Hepatocyte (in vitro differentiated cells): Measurements from ENCODE around the gene SLC6A7. TPM values are rescaled to one million over a fixed set of nuclear protein-coding genes. Genes with fewer than 3 reads are reported as not detected.

Experiments
- DNase-seq: peaks from one replicate; pipeline ENCODE4 v3.0.0-alpha.2; 2016; ENCODE audit warnings: low spot score
- H2AFZ ChIP-seq: fragments of 200-600 bp; sonication (generic); 2 replicates; pipeline ENCODE4 v1.6.0; 2016; ENCODE audit warnings: antibody characterized with exemption, mild to moderate bottlenecking
- H3K27ac ChIP-seq: fragments of 200-600 bp; sonication (generic); 2 replicates; pipeline ENCODE4 v1.5.1; 2016; ENCODE audit warnings: mild to moderate bottlenecking
- H3K27me3 ChIP-seq: fragments of 200-600 bp; sonication (generic); 2 replicates; pipeline ENCODE4 v1.6.1; 2016
- H3K36me3 ChIP-seq: fragments of 200-600 bp; sonication (generic); replicated peaks from 2 replicates; pipeline ENCODE4 v1.5.1; 2016; ENCODE audit warnings: low read depth; ENCODE audit not compliant: insufficient read depth
- H3K4me1 ChIP-seq: fragments of 200-600 bp; sonication (generic); 2 replicates; pipeline ENCODE4 v1.5.1; 2016; ENCODE audit warnings: mild to moderate bottlenecking, moderate library complexity; ENCODE audit not compliant: insufficient read depth
- H3K4me2 ChIP-seq: fragments of 200-600 bp; sonication (generic); 2 replicates; pipeline ENCODE4 v1.6.0; 2016
- H3K4me3 ChIP-seq: fragments of 200-600 bp; sonication (generic); 2 replicates; pipeline ENCODE4 v1.5.1; 2016; ENCODE audit warnings: mild to moderate bottlenecking
- H3K79me2 ChIP-seq: fragments of 200-600 bp; sonication (generic); 2 replicates; pipeline ENCODE4 v1.6.0; 2017; ENCODE audit warnings: mild to moderate bottlenecking
- H3K9me2 ChIP-seq: fragments of 200-600 bp; sonication (generic); replicated peaks from 2 replicates; pipeline ENCODE4 v1.6.0; 2017; ENCODE audit warnings: mild to moderate bottlenecking; ENCODE audit not compliant: insufficient read depth
- H3K9me3 ChIP-seq: fragments of 200-600 bp; sonication (generic); 2 replicates; pipeline ENCODE4 v1.5.1; 2016; ENCODE audit warnings: low read depth, mild to moderate bottlenecking
- H4K20me1 ChIP-seq: fragments of 200-600 bp; sonication (generic); 2 replicates; pipeline ENCODE4 v1.6.0; 2016; ENCODE audit warnings: mild to moderate bottlenecking; ENCODE audit not compliant: insufficient read depth, poor library complexity, severe bottlenecking
- CTCF ChIP-seq: fragments of 200-600 bp; sonication (generic); IDR thresholded peaks from 2 replicates; pipeline ENCODE4 v1.5.1; 2016; ENCODE audit warnings: antibody characterized with exemption, mild to moderate bottlenecking; ENCODE audit not compliant: poor library complexity
- EZH2 ChIP-seq: fragments of 200-600 bp; sonication (generic); IDR thresholded peaks from 2 replicates; pipeline ENCODE4 v1.6.1; 2016; ENCODE audit warnings: antibody characterized with exemption, mild to moderate bottlenecking, borderline replicate concordance
- EZH2phosphoT487 ChIP-seq: fragments of 200-600 bp; sonication (generic); IDR thresholded peaks from one replicate; pipeline ENCODE4 v1.6.1; 2018; ENCODE audit warnings: antibody characterized with exemption, mild to moderate bottlenecking, low read depth, moderate library complexity; ENCODE audit not compliant: unreplicated experiment, severe bottlenecking
- WGBS: methylation state at CpG from one replicate; pipeline ENCODE4 v1.1.6; 2016; ENCODE audit warnings: low lambda C conversion rate; ENCODE audit errors: missing lambda C conversion rate; 5-methylcytosine and 5-hydroxymethylcytosine counted together
- polyA plus RNA-seq: library from polyadenylated mRNA; unstranded; fragments of >200 nt; fragmentation: Nextera tagmentation; extraction: Ambion mirVana; gene quantifications from 2 replicates; pipeline ENCODE4 v1.2.1, GENCODE V29; 2016
- total RNA-seq: library from RNA; depleted of rRNA; stranded (reverse); fragments of >200 nt; gene quantifications from 2 replicates; pipeline ENCODE4 v1.2.3, GENCODE V29; 2014

SLC6A7 gene
- total and polyA plus RNA-seq, 2 experiments from 2014 or later, result 0.39 to 1.1 TPM

GRCh38 chr5:150256410-150257064 is 66.7 kb downstream of the SLC6A7 start:
- no peaks in the 10 kb centered on the region for H4K20me1 ChIP-seq
- no peak for DNase-seq

GRCh38 chr5:150257424-150257823 is 67.6 kb downstream of the SLC6A7 start:
- no peak for TF ChIP-seq CTCF
- no peak for TF ChIP-seq EZH2
- TF ChIP-seq EZH2phosphoT487, result no peak
- no peaks in the 10 kb centered on the region for H3K27me3 ChIP-seq
- no peaks in the 10 kb centered on the region for H3K9me2 ChIP-seq
- H3K9me3 ChIP-seq, result no peaks in the 10 kb centered on the region
- no peak overlapping the region for H2AFZ ChIP-seq
- no peak overlapping the region for H3K4me2 ChIP-seq
- H3K79me2 ChIP-seq, result no peaks in the 10 kb centered on the region
- H3K4me1 ChIP-seq, result peaks cover 7% of the 10 kb centered on the region
- H3K4me3 ChIP-seq, result no peak overlapping the region
- WGBS, result 81% methylated on average over 10 of the region's 11 CpGs
- no peak overlapping the region for H3K27ac ChIP-seq
- no peaks in the 10 kb centered on the region for H3K36me3 ChIP-seq
- no peaks in the 10 kb centered on the region for H4K20me1 ChIP-seq
- DNase-seq, result no peak

More at GRCh38 chr5:150256410-150257064, 66.7 kb downstream of the SLC6A7 start:
- H3K36me3 ChIP-seq, result no peaks in the 10 kb centered on the region
- no peaks in the 10 kb centered on the region for H3K79me2 ChIP-seq
- peaks cover 7% of the 10 kb centered on the region for H3K4me1 ChIP-seq
- H3K27me3 ChIP-seq, result no peaks in the 10 kb centered on the region
- H3K4me3 ChIP-seq, result no peak overlapping the region
- no peaks in the 10 kb centered on the region for H3K9me3 ChIP-seq
- no peaks in the 10 kb centered on the region for H3K9me2 ChIP-seq
- no peak overlapping the region for H3K4me2 ChIP-seq
- WGBS, result 69% methylated on average over 12 of the region's 12 CpGs
- TF ChIP-seq EZH2phosphoT487 (no peak), CTCF (peak; percentile 9), EZH2 (no peak)
- H2AFZ ChIP-seq, result no peak overlapping the region
- H3K27ac ChIP-seq, result no peak overlapping the region

GRCh38 chr5:150258130-150258529 is 68.3 kb downstream of the SLC6A7 start:
- TF ChIP-seq EZH2 (no peak), EZH2phosphoT487 (no peak), CTCF (no peak)
- H3K4me1 ChIP-seq, result peaks cover 7% of the 10 kb centered on the region
- no peaks in the 10 kb centered on the region for H3K36me3 ChIP-seq
- no peaks in the 10 kb centered on the region for H3K9me2 ChIP-seq
- H3K9me3 ChIP-seq, result no peaks in the 10 kb centered on the region
- no peaks in the 10 kb centered on the region for H3K79me2 ChIP-seq
- no peak overlapping the region for H3K4me3 ChIP-seq
- H3K27ac ChIP-seq, result no peak overlapping the region
- DNase-seq, result no peak
- no peaks in the 10 kb centered on the region for H4K20me1 ChIP-seq
- 92% methylated on average over 6 of the region's 6 CpGs for WGBS
- no peaks in the 10 kb centered on the region for H3K27me3 ChIP-seq
- no peak overlapping the region for H2AFZ ChIP-seq
- H3K4me2 ChIP-seq, result no peak overlapping the region

Other genes starting within 250 kb of the SLC6A7 start
- gene PDE6A, start 245.3 kb upstream of the SLC6A7 start, total RNA-seq, result 3.6 and 4.6 TPM in 2 replicates
- gene PDE6A, start 245.3 kb upstream of the SLC6A7 start, polyA plus RNA-seq, result 3.7 and 3.9 TPM in 2 replicates
- gene SLC26A2, start 229.3 kb upstream of the SLC6A7 start, total RNA-seq, result 160 TPM in 2 replicates
- 33.7 and 45.7 TPM in 2 replicates for gene SLC26A2, start 229.3 kb upstream of the SLC6A7 start, polyA plus RNA-seq
- 4.6 and 5.0 TPM in 2 replicates for gene TIGD6, start 189.4 kb upstream of the SLC6A7 start, total RNA-seq
- gene TIGD6, start 189.4 kb upstream of the SLC6A7 start, polyA plus RNA-seq, result 4.5 and 4.6 TPM in 2 replicates
- gene HMGXB3, start 189.3 kb upstream of the SLC6A7 start, total RNA-seq, result 32.8 and 47.5 TPM in 2 replicates
- gene HMGXB3, start 189.3 kb upstream of the SLC6A7 start, polyA plus RNA-seq, result 23.4 and 24.6 TPM in 2 replicates
- gene CSF1R, start 103.5 kb upstream of the SLC6A7 start, total RNA-seq, result 4.5 and 4.7 TPM in 2 replicates
- gene CSF1R, start 103.5 kb upstream of the SLC6A7 start, polyA plus RNA-seq, result 3.6 and 5.1 TPM in 2 replicates
- gene PDGFRB, start 34.2 kb upstream of the SLC6A7 start, total RNA-seq, result 36.8 and 55.1 TPM in 2 replicates
- gene PDGFRB, start 34.2 kb upstream of the SLC6A7 start, polyA plus RNA-seq, result 55.2 and 62.9 TPM in 2 replicates
- gene CDX1, start 23.3 kb upstream of the SLC6A7 start, total RNA-seq, result 54.6 and 58.2 TPM in 2 replicates
- 43.3 and 46.9 TPM in 2 replicates for gene CDX1, start 23.3 kb upstream of the SLC6A7 start, polyA plus RNA-seq
- 0.88 and 2.6 TPM in 2 replicates for gene CAMK2A, start 99.7 kb downstream of the SLC6A7 start, total RNA-seq
- 1.0 and 1.2 TPM in 2 replicates for gene CAMK2A, start 99.7 kb downstream of the SLC6A7 start, polyA plus RNA-seq
- gene ARSI, start 112.8 kb downstream of the SLC6A7 start, total RNA-seq, result 18.4 and 27.9 TPM in 2 replicates
- gene ARSI, start 112.8 kb downstream of the SLC6A7 start, polyA plus RNA-seq, result 27.1 and 42.8 TPM in 2 replicates
- 19.9 and 21.2 TPM in 2 replicates for gene TCOF1, start 167.6 kb downstream of the SLC6A7 start, total RNA-seq
- gene TCOF1, start 167.6 kb downstream of the SLC6A7 start, polyA plus RNA-seq, result 22.5 and 24.0 TPM in 2 replicates
- gene CD74, start 222.8 kb downstream of the SLC6A7 start, total RNA-seq, result 51.1 and 57.2 TPM in 2 replicates
- 103 and 107 TPM in 2 replicates for gene CD74, start 222.8 kb downstream of the SLC6A7 start, polyA plus RNA-seq